H4 (cell line): ENCODE results near the gene SPNS1. TPM values are rescaled to one million over a fixed set of nuclear protein-coding genes. Genes with fewer than 3 reads are reported as not detected.
"Not testable (repeated sequence)": the region's sequence is repeated elsewhere in the genome, so short reads cannot be mapped to it uniquely, and the experiment has no call there.

Experiments used
- DNase-seq: peaks from one replicate; pipeline ENCODE4 v3.0.0-alpha.2; 2015; ENCODE audit warnings: low spot score
- total RNA-seq: library from RNA; depleted of rRNA; stranded (reverse); fragments of >200 nt; shearing (Covaris generic); gene quantifications from 2 replicates; pipeline ENCODE4 v1.2.3, GENCODE V29; 2014

SPNS1 gene
- total RNA-seq, 1 experiment from 2014 or later, result 16.6 TPM

DNA sequence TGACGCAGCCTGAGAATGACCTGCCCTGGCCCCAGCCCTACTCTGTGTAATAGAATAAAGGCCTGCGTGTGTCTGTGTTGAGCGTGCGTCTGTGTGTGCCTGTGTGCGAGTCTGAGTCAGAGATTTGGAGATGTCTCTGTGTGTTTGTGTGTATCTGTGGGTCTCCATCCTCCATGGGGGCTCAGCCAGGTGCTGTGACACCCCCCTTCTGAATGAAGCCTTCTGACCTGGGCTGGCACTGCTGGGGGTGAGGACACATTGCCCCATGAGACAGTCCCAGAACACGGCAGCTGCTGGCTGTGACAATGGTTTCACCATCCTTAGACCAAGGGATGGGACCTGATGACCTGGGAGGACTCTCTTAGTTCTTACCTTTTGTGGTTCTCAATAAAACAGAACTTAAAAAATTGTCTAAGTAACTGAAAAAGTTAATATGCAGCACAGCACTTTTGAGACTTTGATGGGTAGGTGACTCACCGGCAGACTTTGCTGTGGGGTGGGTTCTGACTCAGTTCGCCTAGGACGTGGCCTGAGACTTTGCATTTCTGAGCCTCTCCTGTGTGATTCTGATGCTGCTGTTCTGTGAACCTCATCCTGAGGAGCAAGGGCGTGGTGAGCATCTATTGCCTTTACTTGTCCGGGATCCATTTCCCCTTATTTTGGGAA lies 15.9 kb downstream of the SPNS1 start:
- DNase-seq, result no peak

DNA sequence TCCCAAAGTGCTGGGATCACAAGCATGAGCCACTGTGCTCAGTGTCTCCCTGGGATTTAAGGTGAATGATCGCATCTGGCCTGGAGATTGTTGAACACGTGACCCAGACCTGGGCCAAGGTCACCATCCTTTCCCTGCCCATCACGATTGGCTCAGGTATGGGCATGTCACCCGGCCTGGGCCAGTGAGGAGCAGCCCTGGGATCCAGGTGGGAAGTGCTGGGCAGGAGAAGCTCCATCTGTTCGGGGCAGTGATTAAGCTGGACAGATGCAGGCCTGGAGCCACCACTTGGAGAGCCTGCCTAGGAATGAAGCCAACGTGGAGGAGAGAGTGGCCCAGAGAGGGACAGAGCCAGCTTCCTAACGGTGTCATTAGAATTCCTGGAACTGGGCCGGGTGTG lies 17.1 kb downstream of the SPNS1 start:
- no peak for DNase-seq

DNA sequence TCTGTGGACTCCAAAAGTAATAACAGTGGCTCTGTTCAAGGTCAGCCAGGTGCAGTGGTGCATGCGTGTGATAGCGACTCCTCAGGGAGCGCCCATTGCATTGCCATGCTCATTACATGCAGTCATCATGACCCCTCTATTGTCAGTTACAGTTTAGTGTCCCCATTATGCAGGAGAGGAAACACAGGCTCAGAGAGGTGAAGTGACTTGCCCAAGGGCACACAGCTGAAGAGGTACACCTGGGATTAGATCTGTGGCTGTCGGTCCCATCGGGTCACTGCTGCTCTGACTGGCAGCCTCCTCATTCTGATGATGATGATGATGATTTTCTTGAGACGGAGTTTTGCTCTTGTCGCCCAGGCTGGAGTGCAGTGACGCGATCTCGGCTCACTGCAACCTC lies 17.9 kb downstream of the SPNS1 start:
- DNase-seq, result no peak

- no peak for DNase-seq
These were observed 24.3 kb downstream of the SPNS1 start for GRCh38 chr16:28998837-28999236.

- DNase-seq, result no peak
These were observed 25.0 kb downstream of the SPNS1 start for GRCh38 chr16:28999577-28999976.

GRCh38 chr16:29000019-29000418 lies 25.4 kb downstream of the SPNS1 start:
- DNase-seq, result no peak

DNA sequence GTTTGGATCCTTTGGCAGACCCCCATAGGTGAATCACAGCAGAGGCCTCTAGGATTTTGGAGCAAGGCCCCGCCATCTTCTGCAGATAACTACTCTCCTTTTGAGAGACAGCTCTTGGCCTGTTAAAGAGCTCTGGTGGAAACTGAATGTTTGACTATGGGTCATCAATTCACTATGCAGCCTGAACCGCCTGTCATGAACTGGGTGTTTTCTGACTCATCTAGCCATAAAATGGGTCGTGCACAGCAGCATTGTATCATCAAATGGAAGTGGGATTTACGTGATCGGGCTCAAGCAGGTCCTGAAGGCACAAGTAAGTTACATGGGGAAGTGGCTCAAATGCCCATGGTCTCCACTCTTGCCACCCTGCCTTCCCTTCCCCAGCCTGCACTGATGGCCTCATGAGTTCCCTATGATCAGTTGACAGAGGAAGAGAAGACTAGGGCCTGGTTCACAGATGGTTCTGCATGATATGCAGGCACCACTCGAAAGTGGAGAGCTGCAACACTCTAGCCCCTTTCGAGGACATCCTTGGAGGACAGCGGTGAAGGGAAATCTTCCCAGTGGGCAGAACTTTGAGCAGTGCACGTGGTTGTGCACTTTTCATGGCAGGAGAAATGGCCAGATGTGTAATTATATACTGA lies 30.0 kb downstream of the SPNS1 start:
- not testable (repeated sequence) for DNase-seq

- peak; percentile 22 for DNase-seq
These were observed 33.4 kb downstream of the SPNS1 start for GRCh38 chr16:29007730-29008593.

DNA sequence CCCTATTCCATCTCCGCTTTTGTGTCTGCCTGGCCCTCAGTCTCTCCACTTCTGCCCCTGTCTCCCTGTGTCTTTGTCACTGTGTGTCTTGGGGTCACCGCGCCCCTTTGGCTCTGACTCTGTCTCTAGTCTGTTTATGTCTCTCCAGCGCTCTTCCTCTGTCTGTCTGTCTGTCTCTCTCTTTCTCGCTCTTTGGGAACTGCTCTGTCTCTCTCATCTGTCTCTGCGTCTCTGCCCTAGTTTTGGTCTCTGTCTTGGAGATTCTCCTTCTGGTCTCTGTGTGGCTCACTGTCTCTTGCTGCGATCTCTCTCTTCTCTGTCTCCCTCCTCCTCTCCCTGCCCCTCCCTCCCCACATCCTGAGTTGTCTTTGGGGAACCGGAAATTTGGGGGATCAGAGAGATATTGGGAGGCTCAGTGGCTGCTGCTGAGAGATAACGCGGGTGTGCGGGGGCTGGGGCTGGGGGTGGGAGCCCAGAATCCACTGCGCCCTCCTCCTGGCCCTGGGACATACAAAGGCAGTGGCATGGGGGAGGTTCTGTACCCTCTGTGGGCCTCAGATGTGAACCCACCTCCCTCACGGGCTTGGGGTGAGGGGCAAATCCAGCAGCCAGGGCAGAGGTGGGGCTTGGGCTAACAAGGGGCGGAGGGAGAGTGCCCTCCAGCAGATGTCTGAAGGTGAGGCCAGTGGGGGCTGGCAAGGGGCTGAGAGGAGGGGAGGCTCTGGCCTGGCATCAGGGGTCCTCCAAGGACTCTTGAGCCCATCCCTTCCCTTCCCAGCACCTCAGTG lies 34.7 kb downstream of the SPNS1 start:
- DNase-seq, result no peak

- DNase-seq, result no peak
These were observed 35.2 kb downstream of the SPNS1 start for GRCh38 chr16:29009838-29010166.

- DNase-seq, result no peak
These were observed 36.5 kb downstream of the SPNS1 start for GRCh38 chr16:29011112-29011511.

- DNase-seq, result no peak
These were observed 37.3 kb downstream of the SPNS1 start for GRCh38 chr16:29011851-29012250.

DNA sequence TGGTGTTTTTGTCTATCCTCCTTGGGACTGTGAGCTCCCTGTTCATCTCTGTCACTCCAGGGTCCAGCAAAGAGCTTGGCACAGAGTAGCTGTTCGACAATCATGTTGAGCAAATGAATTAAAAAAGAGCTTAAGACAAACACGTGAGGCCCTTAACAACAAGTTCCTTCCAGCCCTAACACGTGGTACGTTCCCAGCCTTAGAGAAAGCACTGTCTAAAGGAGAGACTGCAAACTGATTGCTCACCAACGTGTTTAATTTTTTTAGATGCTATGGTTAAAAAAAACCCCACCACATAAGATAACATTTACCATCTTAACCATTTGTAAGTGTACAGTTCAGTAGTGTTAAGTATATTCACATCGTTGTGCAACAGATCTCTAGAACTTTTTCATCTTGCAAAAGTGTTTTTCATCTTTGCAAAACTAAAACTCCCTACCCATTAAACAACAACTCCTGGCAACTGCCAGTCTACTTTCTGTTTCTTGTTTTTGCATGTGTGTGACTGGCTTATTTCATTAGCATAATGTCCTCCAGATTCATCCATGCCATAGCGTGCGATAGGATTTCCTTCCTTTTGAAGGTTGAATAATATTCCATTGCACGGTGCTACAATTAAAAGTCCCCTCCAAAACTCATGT lies 38.5 kb downstream of the SPNS1 start:
- DNase-seq, result no peak

DNA sequence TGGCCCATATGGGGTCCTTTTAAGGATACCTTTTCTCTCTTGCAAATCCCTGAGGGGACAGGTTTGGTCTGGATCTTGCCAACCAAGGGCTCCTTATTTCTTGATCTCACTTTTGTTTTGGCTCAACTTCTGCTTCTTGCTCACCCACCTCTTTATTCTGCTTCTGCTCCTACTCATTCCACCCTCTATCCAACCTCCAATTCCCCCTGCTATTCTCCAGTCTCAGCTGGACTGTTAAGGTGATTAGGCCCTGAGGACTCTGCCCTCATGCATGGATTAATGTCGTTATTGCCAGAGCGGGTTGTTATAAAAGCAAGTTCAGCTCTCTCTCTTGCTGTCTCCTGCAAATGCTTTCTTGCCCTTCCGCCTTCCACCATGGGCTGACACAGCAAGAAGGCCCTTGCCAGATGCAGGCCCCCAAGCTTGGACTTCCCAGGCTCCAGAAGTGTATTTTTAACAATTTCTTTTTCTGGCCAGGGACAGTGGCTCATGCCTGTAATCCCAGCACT lies 40.0 kb downstream of the SPNS1 start:
- DNase-seq, result no peak

- no peak for DNase-seq
These were observed 47.6 kb downstream of the SPNS1 start for GRCh38 chr16:29022196-29022595.

DNA sequence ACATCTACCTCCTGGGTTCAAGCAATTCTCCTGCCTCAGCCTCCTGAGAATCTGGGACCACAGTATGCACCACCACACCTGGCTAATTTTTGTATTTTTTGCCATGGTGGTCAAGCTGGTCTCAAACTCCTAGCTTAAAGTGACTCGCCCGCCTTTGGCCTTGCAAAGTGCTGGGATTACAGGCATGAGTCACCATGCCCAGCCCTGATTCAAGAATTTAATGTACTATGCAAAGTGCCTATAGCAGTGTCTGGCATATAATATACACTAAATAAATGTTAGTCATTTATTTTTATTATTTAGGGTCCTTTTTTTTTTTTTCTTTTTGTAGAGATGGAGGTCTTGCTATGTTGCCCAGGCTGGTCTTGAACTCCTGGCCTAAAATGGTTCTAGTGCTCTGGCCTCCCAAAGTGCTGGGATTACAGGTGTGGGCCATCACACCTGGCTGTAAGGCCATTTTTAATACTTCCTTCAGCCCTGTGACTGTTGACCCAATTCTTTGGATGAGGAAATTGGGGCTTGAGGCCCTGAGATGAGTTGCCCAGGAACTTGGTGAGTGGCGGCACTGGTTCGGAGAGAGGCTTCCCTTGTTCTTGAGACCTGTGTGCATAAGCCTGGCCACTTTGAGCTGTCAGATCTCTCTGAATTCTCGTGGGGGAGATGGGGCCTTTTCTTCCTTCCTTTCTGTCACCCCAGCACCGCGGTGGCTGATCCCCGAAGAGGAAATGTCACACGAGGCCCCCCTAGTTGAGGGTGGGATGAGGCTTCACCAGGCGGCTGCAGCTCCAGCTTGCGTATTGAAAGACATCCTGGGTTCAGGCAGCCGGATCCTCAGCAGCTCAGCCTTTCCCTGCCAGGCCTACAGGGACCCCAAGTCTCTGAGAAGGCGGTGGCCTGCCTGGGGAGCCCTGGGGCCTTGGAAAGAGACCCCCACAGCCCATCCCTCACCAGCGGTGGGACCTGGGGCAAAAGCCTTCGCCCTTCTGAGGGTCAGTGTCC lies 49.0 kb downstream of the SPNS1 start:
- no peak for DNase-seq

GRCh38 chr16:29024278-29024677 lies 49.7 kb downstream of the SPNS1 start:
- no peak for DNase-seq

- DNase-seq, result no peak
These were observed 50.6 kb downstream of the SPNS1 start for GRCh38 chr16:29025218-29025617.

GRCh38 chr16:29025735-29026134 lies 51.2 kb downstream of the SPNS1 start:
- no peak for DNase-seq
